GM15510 (cell line): ENCODE measurements around the gene TSKS.

Experiments
- POLR2A ChIP-seq: IDR thresholded peaks from 3 replicates; pipeline ENCODE4 v1.6.1; 2011; ENCODE audit warnings: borderline replicate concordance; ENCODE audit not compliant: insufficient read length; ENCODE audit errors: extremely low read depth

TSKS gene

GRCh38 chr19:49763230-49763629 lies at the start of gene TSKS:
Gene TSKS (minus strand): TSS chr19:49763306. CDS start chr19:49763247, 59 bp downstream.
- TF ChIP-seq POLR2A = no peak

- TF ChIP-seq POLR2A = no peak
Measured at GRCh38 chr19:49812452-49812996, 49.4 kb upstream of the TSKS start.

- TF ChIP-seq POLR2A = no peak
Measured at GRCh38 chr19:49811328-49811727, 48.2 kb upstream of the TSKS start.

GRCh38 chr19:49809941-49810389 lies 46.9 kb upstream of the TSKS start:
- TF ChIP-seq POLR2A = no peak

GRCh38 chr19:49809160-49809940 lies 46.2 kb upstream of the TSKS start:
- TF ChIP-seq POLR2A = no peak

GRCh38 chr19:49808711-49809159 lies 45.6 kb upstream of the TSKS start:
- no peak for TF ChIP-seq POLR2A

- TF ChIP-seq POLR2A = no peak
Measured at GRCh38 chr19:49807904-49808675, 45.0 kb upstream of the TSKS start.

- no peak for TF ChIP-seq POLR2A
Measured at GRCh38 chr19:49807058-49807903, 44.2 kb upstream of the TSKS start.

GRCh38 chr19:49806620-49806959 lies 43.5 kb upstream of the TSKS start:
- no peak for TF ChIP-seq POLR2A

- no peak for TF ChIP-seq POLR2A
Measured at GRCh38 chr19:49805822-49806619, 42.9 kb upstream of the TSKS start.

GRCh38 chr19:49803529-49803856 lies 40.4 kb upstream of the TSKS start:
- TF ChIP-seq POLR2A = no peak

- no peak for TF ChIP-seq POLR2A
Measured at GRCh38 chr19:49802836-49803528, 39.9 kb upstream of the TSKS start.

- no peak for TF ChIP-seq POLR2A
Measured at GRCh38 chr19:49801966-49802661, 39.0 kb upstream of the TSKS start.

- no peak for TF ChIP-seq POLR2A
Measured at GRCh38 chr19:49801401-49801888, 38.3 kb upstream of the TSKS start.
